8988T (cell line): ENCODE measurements around the gene MRTFB.
"Not testable (repeated sequence)": the region's sequence is repeated elsewhere in the genome, so short reads cannot be mapped to it uniquely, and the experiment has no call there.

Experiments
- DNase-seq: peaks from one replicate; pipeline ENCODE4 v3.0.0; 2011

MRTFB gene

GRCh38 chr16:14070877-14071575, at the start of gene MRTFB:
Gene MRTFB, plus strand, starts transcription at chr16:14071319. Its CDS starts 69,288 bp downstream, at chr16:14140607.
- DNase-seq, result peak; percentile 69

GRCh38 chr16:14023526-14023925, 47.6 kb upstream of the MRTFB start:
- DNase-seq, result not testable (repeated sequence)

DNA sequence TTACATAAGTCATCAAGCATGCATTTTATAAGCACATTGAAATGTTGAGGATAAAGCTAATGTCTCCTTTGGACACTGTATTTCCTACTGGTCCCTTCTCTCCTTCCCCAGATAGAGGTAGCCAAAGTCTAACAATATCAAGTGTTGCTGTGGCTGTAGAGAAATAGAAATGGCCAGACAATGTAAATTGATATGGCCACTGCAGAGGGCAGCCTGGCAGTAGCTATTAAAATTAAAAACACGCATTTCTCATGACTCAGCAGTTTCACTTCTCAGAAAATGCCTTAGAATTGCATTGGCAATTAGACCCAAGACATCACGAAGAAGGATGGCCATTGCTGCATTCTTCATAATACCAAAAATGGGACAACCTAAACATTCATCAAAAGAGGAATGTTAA, 46.8 kb upstream of the MRTFB start:
- DNase-seq, result no peak

- DNase-seq, result no peak
Observed at GRCh38 chr16:14026572-14027285, 44.4 kb upstream of the MRTFB start.

GRCh38 chr16:14028202-14028601, 42.9 kb upstream of the MRTFB start:
- DNase-seq, result no peak

GRCh38 chr16:14029658-14030057, 41.5 kb upstream of the MRTFB start:
- DNase-seq, result no peak

DNA sequence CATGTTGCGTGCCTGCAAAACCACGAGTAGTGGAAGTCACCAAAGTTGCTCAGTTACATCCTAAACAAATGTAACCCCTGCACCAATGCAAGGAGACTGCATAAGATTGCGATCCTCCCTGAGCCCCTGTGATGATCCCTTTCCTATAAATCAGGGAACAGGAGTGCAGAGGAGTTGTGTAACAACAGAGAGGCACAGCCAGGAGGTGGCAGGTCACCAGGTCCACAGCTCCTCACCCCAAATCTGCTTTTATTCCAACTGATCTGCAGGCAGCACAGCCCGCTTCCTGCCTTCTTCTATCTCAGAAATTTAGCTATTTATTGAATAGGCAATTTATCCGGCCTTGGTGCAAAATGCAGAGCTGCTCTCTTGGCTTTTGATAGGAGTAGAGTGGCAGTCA, 36.0 kb upstream of the MRTFB start:
- no peak for DNase-seq

DNA sequence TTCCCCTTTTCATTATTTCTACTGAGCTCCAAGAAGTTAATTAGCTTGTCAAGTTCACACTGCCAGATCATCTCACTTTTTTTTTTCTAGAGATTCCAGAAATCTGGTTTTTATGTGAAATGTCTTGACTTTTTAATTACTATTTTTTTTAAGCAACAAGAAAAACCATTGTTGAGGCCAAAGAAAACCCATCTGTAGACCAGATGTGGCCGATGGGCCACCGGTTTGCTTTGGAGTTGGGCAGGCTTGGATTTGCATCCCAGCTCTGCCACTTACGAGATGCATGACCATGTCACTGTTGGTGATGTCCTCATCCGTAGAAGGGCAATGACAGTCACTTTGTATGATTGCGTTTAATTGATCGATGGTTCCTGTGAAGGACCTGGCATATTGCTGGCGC, 34.2 kb upstream of the MRTFB start:
- DNase-seq, result no peak

DNA sequence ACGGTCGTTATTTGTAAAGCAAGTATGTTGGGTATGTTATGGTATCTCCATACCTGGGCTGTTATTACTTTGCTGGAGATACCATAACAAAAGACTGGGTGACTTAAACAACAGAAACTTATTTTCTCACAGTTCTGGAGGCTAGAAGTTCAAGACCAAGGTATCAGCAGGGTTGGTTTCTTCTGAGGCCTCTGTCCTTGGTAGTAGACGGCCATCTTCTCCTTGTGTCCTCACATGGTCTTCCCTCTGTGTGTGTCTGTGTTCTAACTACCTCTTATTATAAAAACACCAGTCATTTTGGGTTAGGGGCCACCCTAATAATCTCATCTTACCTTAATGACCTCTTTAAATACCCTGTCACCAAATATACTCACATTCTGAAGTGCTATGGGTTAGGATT, 33.2 kb upstream of the MRTFB start:
- no peak for DNase-seq

DNA sequence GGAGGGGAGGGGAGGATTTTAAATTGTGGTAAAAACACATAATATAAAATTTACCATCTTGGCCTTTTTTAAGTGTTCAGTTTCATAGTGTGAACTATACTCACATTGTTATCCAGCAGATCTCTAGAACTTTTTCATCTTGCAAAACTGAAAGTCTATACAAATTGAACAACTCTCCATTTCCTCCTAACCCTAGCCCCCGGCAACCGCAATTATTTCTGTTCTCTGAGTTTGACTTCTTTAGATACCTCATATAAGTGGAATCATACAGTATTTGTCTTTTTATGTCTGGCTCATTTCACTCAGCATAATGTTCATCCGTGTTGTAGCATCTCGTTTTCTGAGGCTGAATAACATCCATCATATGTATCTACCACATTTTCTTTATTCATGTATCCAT, 30.0 kb upstream of the MRTFB start:
- no peak for DNase-seq

DNA sequence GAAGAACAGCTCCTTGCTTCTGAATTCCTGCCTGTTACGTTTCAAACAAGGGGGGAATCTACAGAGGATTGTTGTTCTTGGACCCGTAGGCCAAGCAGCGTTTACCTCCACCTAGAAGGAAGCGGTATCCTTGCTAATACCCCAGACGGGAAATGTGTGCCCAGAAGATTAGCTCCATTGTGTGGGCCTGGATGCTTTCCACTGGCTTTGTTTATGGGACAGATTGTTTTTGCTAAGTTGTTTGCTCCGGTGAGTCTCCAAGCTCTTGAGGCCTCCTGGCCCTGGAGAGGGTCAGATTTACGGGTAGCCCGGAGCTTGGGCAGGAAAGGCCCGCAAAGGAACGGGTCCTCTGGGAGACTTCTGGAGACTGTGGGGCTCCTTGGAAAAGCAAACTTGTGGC, 28.4 kb upstream of the MRTFB start:
- no peak for DNase-seq

DNA sequence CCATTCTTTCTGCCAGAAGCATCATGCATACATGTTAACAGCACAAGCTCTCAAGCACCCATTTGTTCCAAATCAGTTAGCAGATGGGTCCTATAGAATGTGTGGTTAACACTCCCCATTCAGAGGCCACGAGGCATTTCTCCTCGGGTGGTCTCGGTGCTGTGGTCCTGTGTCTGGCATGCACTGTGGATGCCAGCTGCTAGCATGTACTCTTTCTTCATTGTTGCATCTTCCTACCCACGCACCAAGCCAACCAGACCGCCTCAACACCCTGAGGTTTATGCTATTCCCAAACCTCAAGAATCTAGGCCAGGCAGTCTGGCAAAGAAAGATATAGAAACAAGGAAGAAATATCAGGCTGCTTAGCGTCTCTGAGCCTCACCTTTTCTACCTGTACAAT, 27.8 kb upstream of the MRTFB start:
- DNase-seq, result no peak

DNA sequence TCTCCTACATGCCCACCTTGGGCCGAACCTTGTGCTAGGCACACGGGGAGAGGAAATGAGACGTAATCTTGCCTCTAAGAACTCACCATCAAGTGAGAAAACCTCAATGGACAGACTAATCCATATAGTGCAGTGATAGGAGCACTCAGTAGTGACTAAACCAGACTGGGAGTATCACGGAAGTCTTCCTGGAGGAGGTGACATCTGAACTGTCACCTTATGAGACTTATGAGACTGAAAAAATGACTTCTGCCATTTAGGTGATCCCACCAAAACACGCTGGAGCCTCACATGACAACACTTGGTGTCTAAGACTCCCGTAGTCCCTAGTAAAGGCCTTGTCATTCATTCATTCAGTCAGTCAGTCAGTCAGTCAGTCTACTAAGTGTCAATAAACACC, 27.3 kb upstream of the MRTFB start:
- no peak for DNase-seq

DNA sequence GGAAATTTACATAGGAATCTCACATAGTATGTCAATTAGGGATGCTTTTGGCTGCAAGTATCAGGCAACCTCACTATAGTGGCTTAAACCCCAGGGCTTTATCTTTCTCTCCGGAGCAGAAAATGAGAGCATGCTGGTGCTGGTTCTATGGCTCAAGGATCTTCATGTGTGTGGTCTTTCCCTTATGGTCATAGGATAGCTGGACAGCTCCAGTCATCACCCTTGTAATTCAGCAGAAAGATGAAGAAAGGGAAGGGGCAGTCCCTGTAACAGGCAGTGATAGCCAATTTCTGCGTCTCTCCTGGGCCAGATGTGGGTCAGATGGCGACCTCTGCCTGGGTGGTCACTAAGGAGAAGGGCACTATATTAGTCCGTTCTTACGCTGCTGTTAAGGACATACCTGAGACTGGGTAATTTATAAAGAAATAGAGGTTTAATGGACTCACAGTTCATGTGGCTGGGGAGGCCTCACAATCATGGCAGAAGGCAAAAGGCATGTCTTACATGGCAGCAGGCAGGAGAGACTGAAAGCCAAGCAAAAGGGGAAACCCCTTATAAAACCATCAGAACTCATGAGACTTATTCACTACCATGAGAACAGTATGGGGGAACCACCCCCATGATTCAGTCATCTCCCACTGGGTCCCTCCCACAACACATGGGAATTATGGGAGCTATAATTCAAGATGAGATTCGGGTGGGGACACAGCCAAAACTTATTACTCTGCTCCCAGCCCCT, 23.8 kb upstream of the MRTFB start:
- DNase-seq, result not testable (repeated sequence)

DNA sequence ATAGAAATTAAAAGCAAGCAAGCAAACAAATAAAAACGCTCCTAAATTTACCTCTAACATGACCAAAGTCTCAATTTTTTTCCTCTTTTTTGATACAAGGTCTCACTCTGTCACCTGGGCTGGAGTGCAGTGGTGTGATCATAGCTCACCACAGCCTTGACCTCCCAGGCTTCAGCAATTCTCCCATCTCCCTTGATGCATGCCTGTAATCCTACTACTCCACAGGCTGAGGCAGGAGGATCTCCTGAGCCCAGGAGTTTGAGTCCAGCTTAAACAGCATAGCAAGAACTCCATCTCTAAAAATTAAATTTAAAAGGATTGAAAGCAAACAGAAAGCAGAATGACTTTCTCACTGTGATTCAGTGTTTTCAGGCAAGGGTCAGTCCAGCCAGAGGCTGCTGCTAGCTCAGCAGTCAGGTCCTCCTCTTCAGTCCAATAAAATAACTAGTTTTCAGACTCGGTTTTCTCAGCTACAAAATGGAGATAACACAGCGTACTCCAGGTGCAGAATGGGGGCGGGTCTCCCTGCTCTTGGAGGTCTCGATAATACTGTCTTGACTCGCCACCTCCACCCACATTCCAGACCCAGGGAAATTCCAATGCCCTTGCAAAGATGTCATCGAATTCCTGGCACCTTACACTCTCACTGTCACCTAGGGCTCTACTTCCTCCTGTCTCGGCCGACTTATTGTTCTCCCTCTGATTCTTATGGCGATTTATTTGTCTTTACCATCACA, 20.7 kb upstream of the MRTFB start:
- DNase-seq, result peak; percentile 22

DNA sequence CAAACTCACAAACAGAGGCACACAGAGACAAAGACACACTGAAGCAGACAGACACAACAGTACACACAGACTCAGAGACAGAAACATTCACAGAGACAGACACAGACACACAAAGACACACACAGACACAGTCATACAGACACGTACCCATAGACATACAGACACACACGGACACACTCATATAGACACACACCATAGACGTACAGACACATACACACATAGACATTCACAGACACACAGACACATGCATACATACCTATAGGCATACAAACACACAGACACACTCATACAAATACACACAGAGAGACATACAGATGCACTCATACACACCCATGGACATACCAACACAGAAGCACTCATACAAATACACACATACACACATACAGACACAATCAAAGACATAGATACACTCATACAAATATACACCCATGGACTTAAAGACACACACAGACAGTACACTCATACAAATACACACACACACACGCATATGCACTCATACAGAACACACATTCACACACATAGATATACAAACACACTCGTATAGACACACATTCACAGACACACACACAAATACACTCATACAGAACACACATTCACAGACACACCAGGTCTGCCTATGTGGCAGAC, 19.9 kb upstream of the MRTFB start:
- no peak for DNase-seq

GRCh38 chr16:14056970-14057369, 14.1 kb upstream of the MRTFB start:
- DNase-seq, result no peak

DNA sequence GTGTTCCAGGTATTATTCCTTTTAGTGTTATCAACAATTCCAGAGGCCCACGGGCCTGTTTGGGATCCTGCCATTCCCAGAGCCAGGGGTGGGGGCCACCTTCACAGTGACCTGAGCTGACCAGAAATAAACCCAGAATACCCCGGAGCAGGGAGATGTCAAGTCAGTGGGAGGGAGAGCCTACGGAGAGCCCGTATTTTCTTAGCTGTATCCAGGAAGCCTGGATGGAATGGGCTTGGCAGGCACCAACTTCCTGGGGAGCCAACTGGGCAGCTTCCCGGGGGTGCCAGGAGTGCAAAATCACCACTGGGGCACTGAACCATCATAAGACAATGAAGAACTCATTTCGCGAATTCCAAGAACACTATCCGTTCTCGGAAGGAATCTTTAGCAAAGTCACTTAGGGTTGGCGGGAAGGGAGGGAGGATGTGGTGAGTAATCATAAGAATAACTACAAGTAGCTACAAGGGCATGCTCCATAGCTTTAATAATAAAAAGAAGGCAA, 13.2 kb upstream of the MRTFB start:
- DNase-seq, result no peak

GRCh38 chr16:14061732-14062259, 9.3 kb upstream of the MRTFB start:
- no peak for DNase-seq

- DNase-seq, result no peak
Observed at GRCh38 chr16:14062261-14062660, 8.9 kb upstream of the MRTFB start.

- no peak for DNase-seq
Observed at GRCh38 chr16:14063618-14064581, 7.2 kb upstream of the MRTFB start.
